Spleen (tissue), 11 donors: Measurements from ENCODE around the gene POLL. TPM values are rescaled to one million over a fixed set of nuclear protein-coding genes. Genes with fewer than 3 reads are reported as not detected.

Source experiments
- DNase-seq: peaks from one replicate; pipeline ENCODE4 v3.0.0-alpha.2; 2020
- H3K27ac ChIP-seq, 8 donors: fragments of 200-600 bp; sonication (generic) in 7 of 8; 1 replicate in 4 of 8; 2 replicates in 4 of 8; pipeline versions ENCODE4 v1.5.0 to v1.8.0; 2016 to 2021; ENCODE audit warnings: inconsistent platforms in 4 of 8, mild to moderate bottlenecking in 4 of 8, moderate library complexity in 1 of 8
- H3K27me3 ChIP-seq, 7 donors: fragments of 200-600 bp; sonication (generic) in 6 of 7; replicated peaks in 1 of 7; 1 replicate in 4 of 7; 2 replicates in 3 of 7; pipeline versions ENCODE4 v1.5.0 to v1.8.0; 2016 to 2021; ENCODE audit warnings: inconsistent platforms in 3 of 7, mild to moderate bottlenecking in 1 of 7
- H3K36me3 ChIP-seq, 6 donors: fragments of 200-600 bp; sonication (generic) in 5 of 6; 1 replicate in 4 of 6; 2 replicates in 2 of 6; pipeline versions ENCODE4 v1.5.0 to v1.8.0; 2016 to 2021; ENCODE audit warnings: inconsistent platforms in 2 of 6
- H3K4me1 ChIP-seq, 6 donors: fragments of 200-600 bp; sonication (generic) in 5 of 6; 1 replicate in 3 of 6; 2 replicates in 3 of 6; pipeline versions ENCODE4 v1.5.0 to v1.8.0; 2016 to 2021; ENCODE audit warnings: inconsistent platforms in 3 of 6
- H3K4me3 ChIP-seq, 8 donors: fragments of 200-600 bp; sonication (generic) in 7 of 8; 1 replicate in 4 of 8; 2 replicates in 4 of 8; pipeline versions ENCODE4 v1.5.0 to v1.8.0; 2016 to 2021; ENCODE audit warnings: inconsistent platforms in 4 of 8, mild to moderate bottlenecking in 4 of 8, moderate library complexity in 2 of 8
- H3K9me3 ChIP-seq, 8 donors: fragments of 200-600 bp; sonication (generic) in 7 of 8; 1 replicate in 4 of 8; 2 replicates in 4 of 8; pipeline versions ENCODE4 v1.5.0 to v1.8.0; 2016 to 2021; ENCODE audit warnings: inconsistent platforms in 4 of 8
- CTCF ChIP-seq, 11 experiments: fragments of 200-600 bp in 7 of 11; fragments of 450-650 bp in 4 of 11; sonication (generic) in 4 of 11; IDR thresholded peaks in 8 of 11; conservative IDR thresholded peaks in 3 of 11; 1 replicate in 7 of 11; 2 replicates in 4 of 11; pipeline versions ENCODE4 v1.4.0 to v1.8.0; 2016 to 2021; ENCODE audit warnings: antibody characterized with exemption in 11 of 11, inconsistent platforms in 4 of 11, mild to moderate bottlenecking in 1 of 11
- POLR2A ChIP-seq, 3 donors: fragments of 450-650 bp; IDR thresholded peaks; one replicate each; pipeline ENCODE4 v1.5.1; 2017; ENCODE audit warnings: antibody characterized with exemption in 3 of 3, mild to moderate bottlenecking in 1 of 3
- POLR2AphosphoS5 ChIP-seq, 3 donors: sonication (generic); formaldehyde crosslinking; IDR thresholded peaks; one replicate each; pipeline ENCODE4 v1.5.1; 2017; ENCODE audit warnings: antibody characterized with exemption in 3 of 3
- WGBS, 5 donors: extraction: QIAGEN DNeasy Blood & Tissue Kit in 3 of 5; methylation state at CpG; one replicate each; pipeline versions ENCODE4 v1.1.5 to v1.1.7; 2013 to 2018; 5-methylcytosine and 5-hydroxymethylcytosine counted together
- intact Hi-C: fragments of 100-400 bp; cut with DNase I; formaldehyde crosslinking; loops from one replicate; pipeline ENCODE4 v1.15.0; 2023; ENCODE audit warnings: low total_unique reads
- polyA plus RNA-seq, 3 donors: library from polyadenylated mRNA; stranded (reverse); fragments of 200-250 nt; gene quantifications; one replicate each; pipeline ENCODE4 v1.2.1, GENCODE V29; 2013
- total RNA-seq, 7 donors: library from RNA; depleted of rRNA in 3 of 7; stranded (reverse); fragments of >200 nt in 3 of 7; fragmentation: NEBNext Ultra II Directional in 4 of 7; extraction: Animal tissue kit (Norgen Biotek cat#: 25700) in 4 of 7; gene quantifications; one replicate each; pipeline versions ENCODE4 v1.1.0 to v1.2.1, GENCODE V29; 2016 to 2021
- donor health status: healthy with polysubstance abuse.
- donor health status: DM: no; HTN: no; CAD: no; lungs with moderate emphysema.
- donor health status: DM: no; HTN: no; CAD: no.
- donor health status: Bipolar disorder and iron deficiency.
- donor health status: healthy.
- donor health status: DM: no; HTN: no; CAD: no.
- donor health status: DM: yes; HTN: yes; CAD: no.

Gene POLL
- total and polyA plus RNA-seq, 10 donors: 22.3 to 40.3 (median 29.1) TPM

GRCh38 chr10:101569622-101570427, 18.2 kb downstream of the POLL start:
- no peak for TF ChIP-seq POLR2A (IDR thresholded peaks at IDR 0.05)
- TF ChIP-seq CTCF (IDR thresholded peaks at IDR 0.05 in 8 of 11, conservative IDR thresholded peaks at IDR 0.05 in 3 of 11): peak; percentile 62 to 99 (median 93)
- TF ChIP-seq POLR2AphosphoS5 (IDR thresholded peaks at IDR 0.05): peak in 2 of 3 donors; percentile 3 to 70
- H3K4me1 ChIP-seq: peaks cover 15 to 38% (median 29%) of the 10 kb centered on the region in 6 donors
- H3K27me3 ChIP-seq: peaks cover 2 to 64% (median 39%) of the 10 kb centered on the region in 7 donors
- peak overlapping the region; percentile 38 to 89 (median 58) for H3K4me3 ChIP-seq
- H3K36me3 ChIP-seq: no peaks in the 10 kb centered on the region
- DNase-seq: peak; percentile 94
- 1 to 2% (median 2%) methylated on average over 23 to 56 of the region's 56 CpGs for WGBS, 5 donors
- peak overlapping the region in 2 of 8 donors; percentile 25 to 27 for H3K27ac ChIP-seq
- intact Hi-C loops: loop anchor here (5.0 kb wide), 1 partner anchor 358 kb away; no protein-coding TSS in a partner anchor
- H3K9me3 ChIP-seq: peaks cover 0 to 12% (median 3%) of the 10 kb centered on the region in 8 donors

- peaks cover 15 to 38% (median 29%) of the 10 kb centered on the region in 6 donors for H3K4me1 ChIP-seq
- no peak overlapping the region for H3K27ac ChIP-seq
- 8 to 17% (median 11%) methylated on average over 5 to 11 of the region's 11 CpGs for WGBS, 5 donors
- intact Hi-C loops: no loop called here
- no peaks in the 10 kb centered on the region for H3K36me3 ChIP-seq
- H3K9me3 ChIP-seq: peaks cover 0 to 12% (median 3%) of the 10 kb centered on the region in 8 donors
- peak overlapping the region in 5 of 8 donors; percentile 51 to 89 (median 59) for H3K4me3 ChIP-seq
- H3K27me3 ChIP-seq: peaks cover 2 to 70% (median 39%) of the 10 kb centered on the region in 7 donors
- no peak for TF ChIP-seq CTCF (IDR thresholded peaks at IDR 0.05 in 8 of 11, conservative IDR thresholded peaks at IDR 0.05 in 3 of 11)
- no peak for TF ChIP-seq POLR2AphosphoS5 (IDR thresholded peaks at IDR 0.05)
- TF ChIP-seq POLR2A (IDR thresholded peaks at IDR 0.05): no peak
- DNase-seq: no peak
Observed at GRCh38 chr10:101569323-101569621, 18.8 kb downstream of the POLL start.

- H3K36me3 ChIP-seq: no peaks in the 10 kb centered on the region
- no peak overlapping the region for H3K27ac ChIP-seq
- peaks cover 15 to 38% (median 29%) of the 10 kb centered on the region in 6 donors for H3K4me1 ChIP-seq
- DNase-seq: no peak
- intact Hi-C loops: no loop called here
- 85 to 91% (median 90%) methylated on average over 17 of the region's 17 CpGs for WGBS, 5 donors
- H3K9me3 ChIP-seq: peaks cover 0 to 8% (median 3%) of the 10 kb centered on the region in 8 donors
- peaks cover 2 to 71% (median 39%) of the 10 kb centered on the region in 7 donors for H3K27me3 ChIP-seq
- TF ChIP-seq POLR2AphosphoS5 (IDR thresholded peaks at IDR 0.05) (no peak), POLR2A (IDR thresholded peaks at IDR 0.05) (no peak), CTCF (IDR thresholded peaks at IDR 0.05 in 8 of 11, conservative IDR thresholded peaks at IDR 0.05 in 3 of 11) (no peak)
- no peak overlapping the region for H3K4me3 ChIP-seq
Observed at GRCh38 chr10:101568054-101568745, 19.9 kb downstream of the POLL start.
